Spleen (tissue), 7 donors: ENCODE data around the gene CTDP1.

Experiments used
- POLR2A ChIP-seq, 3 donors: fragments of 450-650 bp; IDR thresholded peaks; one replicate each; pipeline ENCODE4 v1.5.1; 2017; ENCODE audit warnings: antibody characterized with exemption in 3 of 3, mild to moderate bottlenecking in 1 of 3
- TF ChIP-seq, protein P1 (sequence below), 11 experiments: fragments of 200-600 bp in 7 of 11; fragments of 450-650 bp in 4 of 11; sonication (generic) in 4 of 11; IDR thresholded peaks in 8 of 11; conservative IDR thresholded peaks in 3 of 11; 1 replicate in 7 of 11; 2 replicates in 4 of 11; pipeline versions ENCODE4 v1.4.0 to v1.8.0; 2016 to 2021; ENCODE audit warnings: antibody characterized with exemption in 11 of 11, inconsistent platforms in 4 of 11, mild to moderate bottlenecking in 1 of 11
- donor health status: DM: no; HTN: no; CAD: no; lungs with moderate emphysema.
- donor health status: DM: no; HTN: no; CAD: no.
- donor health status: DM: no; HTN: no; CAD: no.

DNA sequence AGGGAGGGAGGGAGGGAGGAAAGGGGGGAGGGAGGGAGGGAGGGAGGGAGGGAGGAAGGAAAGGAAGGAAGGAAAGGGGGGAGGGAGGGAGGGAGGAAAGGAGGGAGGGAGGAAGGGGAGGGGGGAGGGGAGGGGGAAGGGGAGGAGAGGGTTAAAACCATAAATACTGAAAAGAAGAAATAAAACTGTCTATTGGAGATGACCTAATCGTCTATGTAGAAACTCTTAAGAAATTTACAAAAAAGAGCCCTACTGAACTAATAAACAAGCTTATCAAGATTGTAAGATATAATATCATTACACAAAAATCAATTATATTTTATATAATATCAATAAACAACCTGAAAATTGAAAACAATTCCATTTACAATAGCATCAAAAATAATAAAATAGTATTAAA is 32.3 kb upstream of the CTDP1 start:
- TF ChIP-seq POLR2A (IDR thresholded peaks at IDR 0.05) = no peak
- TF ChIP-seq, protein P1, sequence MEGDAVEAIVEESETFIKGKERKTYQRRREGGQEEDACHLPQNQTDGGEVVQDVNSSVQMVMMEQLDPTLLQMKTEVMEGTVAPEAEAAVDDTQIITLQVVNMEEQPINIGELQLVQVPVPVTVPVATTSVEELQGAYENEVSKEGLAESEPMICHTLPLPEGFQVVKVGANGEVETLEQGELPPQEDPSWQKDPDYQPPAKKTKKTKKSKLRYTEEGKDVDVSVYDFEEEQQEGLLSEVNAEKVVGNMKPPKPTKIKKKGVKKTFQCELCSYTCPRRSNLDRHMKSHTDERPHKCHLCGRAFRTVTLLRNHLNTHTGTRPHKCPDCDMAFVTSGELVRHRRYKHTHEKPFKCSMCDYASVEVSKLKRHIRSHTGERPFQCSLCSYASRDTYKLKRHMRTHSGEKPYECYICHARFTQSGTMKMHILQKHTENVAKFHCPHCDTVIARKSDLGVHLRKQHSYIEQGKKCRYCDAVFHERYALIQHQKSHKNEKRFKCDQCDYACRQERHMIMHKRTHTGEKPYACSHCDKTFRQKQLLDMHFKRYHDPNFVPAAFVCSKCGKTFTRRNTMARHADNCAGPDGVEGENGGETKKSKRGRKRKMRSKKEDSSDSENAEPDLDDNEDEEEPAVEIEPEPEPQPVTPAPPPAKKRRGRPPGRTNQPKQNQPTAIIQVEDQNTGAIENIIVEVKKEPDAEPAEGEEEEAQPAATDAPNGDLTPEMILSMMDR (IDR thresholded peaks at IDR 0.05 in 8 of 11, conservative IDR thresholded peaks at IDR 0.05 in 3 of 11) = no peak
